Prostate gland (tissue), 2 donors: Measurements from ENCODE around the gene CDC42SE1.

Experiments
- CTCF ChIP-seq, 4 experiments: fragments of 200-600 bp in 2 of 4; fragments of 450-650 bp in 2 of 4; sonication (generic) in 2 of 4; IDR thresholded peaks; 1 replicate in 3 of 4; 2 replicates in 1 of 4; pipeline ENCODE4 v1.5.1; 2016 to 2019; ENCODE audit warnings: antibody characterized with exemption in 4 of 4, mild to moderate bottlenecking in 2 of 4, moderate library complexity in 2 of 4
- POLR2A ChIP-seq: fragments of 450-650 bp; IDR thresholded peaks from one replicate; pipeline ENCODE4 v1.6.1; 2016; ENCODE audit warnings: antibody characterized with exemption, mild to moderate bottlenecking

GRCh38 chr1:151051356-151052009, 7.9 kb downstream of the CDC42SE1 start:
- TF ChIP-seq CTCF (IDR thresholded peaks at IDR 0.05) (no peak), POLR2A (no peak)
